HepG2 (cell line): ENCODE data around the gene PLAC9. TPM values are rescaled to one million over a fixed set of nuclear protein-coding genes. Genes with fewer than 3 reads are reported as not detected.

Source experiments
- ATAC-seq: fragments of 200-7000 bp; cut with Tn5 transposase; 3 replicates; pipeline ENCODE4 v1.9.1; 2020; ENCODE audit warnings: mild to moderate bottlenecking, moderate library complexity
- BruUV-seq: library from RNA; stranded (reverse); fragments of 400-500 nt; replicated peaks from 2 replicates; lab custom pipeline; 2021; lab: Mats Ljungman, UMichigan
- CTCF ChIA-PET: fragments of 300-600 bp; formaldehyde crosslinking; extraction: SDS; loops from one replicate; lab custom pipeline; 2021; ENCODE audit warnings: low total read pairs, inconsistent platforms, low intra/inter-chr PET ratio; lab: Yijun Ruan, JAX
- POLR2A ChIA-PET: fragments of 350-600 bp; sonication (Branson Sonifier 250); formaldehyde crosslinking; loops from one replicate; lab custom pipeline; 2020; ENCODE audit warnings: antibody characterized with exemption, inconsistent platforms; lab: Yijun Ruan, JAX
- DNase-seq: peaks from one replicate; pipeline ENCODE4 v3.0.0-alpha.2; 2015; ENCODE audit warnings: low spot score
- FAIRE-seq: peaks from 3 replicates; lab custom pipeline; 2011; peaks lifted over from hg19 to GRCh38; lab: Jason Lieb, UNC
- H2AFZ ChIP-seq: one replicate; pipeline ENCODE4 v1.6.1; 2011; ENCODE audit warnings: low read length, inconsistent platforms
- H3K27ac ChIP-seq: fragments of 300-600 bp; 3 replicates; pipeline ENCODE4 v1.8.0; 2011; ENCODE audit warnings: mixed run types, mild to moderate bottlenecking, mixed read lengths, low read length, inconsistent platforms; ENCODE audit not compliant: insufficient read depth; ENCODE audit errors: extremely low read length
- H3K27me3 ChIP-seq, 2 experiments: fragments of 200-600 bp in 1 of 2; 2 replicates in 1 of 2; 3 replicates in 1 of 2; pipeline versions ENCODE4 v1.6.0 to v1.8.0; 2011; ENCODE audit warnings: low read length in 2 of 2, mild to moderate bottlenecking in 2 of 2, moderate library complexity in 2 of 2, inconsistent platforms in 1 of 2; ENCODE audit not compliant: insufficient read depth in 2 of 2, control insufficient read depth in 1 of 2
- H3K36me3 ChIP-seq, 2 experiments: fragments of 200-600 bp in 1 of 2; replicated peaks in 1 of 2; 2 replicates in 1 of 2; 3 replicates in 1 of 2; pipeline versions ENCODE4 v1.5.1 to v1.8.0; 2011; ENCODE audit warnings: low read length in 2 of 2, inconsistent platforms in 1 of 2; ENCODE audit not compliant: insufficient read depth in 2 of 2, control insufficient read depth in 1 of 2
- H3K4me1 ChIP-seq: 2 replicates; pipeline ENCODE4 v1.5.1; 2012; ENCODE audit warnings: low read length, inconsistent platforms; ENCODE audit not compliant: insufficient read depth
- H3K4me2 ChIP-seq: 2 replicates; pipeline ENCODE4 v1.6.0; 2011; ENCODE audit warnings: low read depth, low read length, inconsistent platforms
- H3K4me3 ChIP-seq, 3 experiments: fragments of 200-600 bp in 1 of 3; sonication (generic), shearing (Covaris generic) in 1 of 3; replicated peaks in 1 of 3; 2 replicates each; pipeline ENCODE4 v1.5.1; 2011 to 2016; ENCODE audit warnings: low read length in 3 of 3, inconsistent platforms in 2 of 3, low read depth in 2 of 3, mild to moderate bottlenecking in 2 of 3, control low read depth in 1 of 3, mixed read lengths in 1 of 3; ENCODE audit not compliant: insufficient read depth in 1 of 3
- H3K79me2 ChIP-seq: one replicate; pipeline ENCODE4 v1.6.1; 2011; ENCODE audit warnings: low read length, inconsistent platforms; ENCODE audit not compliant: insufficient read depth
- H3K9ac ChIP-seq: 2 replicates; pipeline ENCODE4 v1.6.0; 2011; ENCODE audit warnings: mild to moderate bottlenecking, low read depth, low read length, inconsistent platforms; ENCODE audit not compliant: insufficient read depth
- H3K9me3 ChIP-seq: 2 replicates; pipeline ENCODE4 v1.5.1; 2012; ENCODE audit warnings: mild to moderate bottlenecking, low read length
- H4K20me1 ChIP-seq: 2 replicates; pipeline ENCODE4 v1.6.0; 2011; ENCODE audit warnings: inconsistent platforms, mild to moderate bottlenecking, low read length, moderate library complexity; ENCODE audit not compliant: insufficient read depth
- AGO1 ChIP-seq: fragments of 200-400 bp; formaldehyde crosslinking; IDR thresholded peaks from 2 replicates; pipeline ENCODE4 v1.6.1; 2017; ENCODE audit warnings: mild to moderate bottlenecking, low read depth, low read length, moderate library complexity; ENCODE audit not compliant: poor library complexity, severe bottlenecking
- MEF2D ChIP-seq: sonication (generic); formaldehyde crosslinking; IDR thresholded peaks from 2 replicates; pipeline ENCODE4 v1.5.1; 2020; ENCODE audit warnings: mild to moderate bottlenecking, missing genetic modification reagents
- MYNN ChIP-seq: sonication (generic); formaldehyde crosslinking; IDR thresholded peaks from 2 replicates; pipeline ENCODE4 v1.4.0; 2020; ENCODE audit warnings: mild to moderate bottlenecking, low read depth, missing genetic modification reagents
- RBM22 ChIP-seq: fragments of 200-400 bp; formaldehyde crosslinking; optimal IDR thresholded peaks from 2 replicates; pipeline ENCODE3; 2017; ENCODE audit warnings: mild to moderate bottlenecking, low read length, moderate library complexity
- ZBTB7A ChIP-seq: sonication (generic); formaldehyde crosslinking; IDR thresholded peaks from 2 replicates; pipeline ENCODE4 v1.8.0; 2022; ENCODE audit warnings: mild to moderate bottlenecking, missing genetic modification reagents
- ZNF652 ChIP-seq: IDR thresholded peaks from 2 replicates; pipeline ENCODE4 v1.6.1; 2016; ENCODE audit warnings: low read depth, borderline replicate concordance
- ZNF670 ChIP-seq: sonication (generic); formaldehyde crosslinking; IDR thresholded peaks from 2 replicates; pipeline ENCODE4 v1.8.0; 2022; ENCODE audit warnings: mild to moderate bottlenecking, missing genetic modification reagents, borderline replicate concordance
- WGBS: methylation state at CpG from one replicate; pipeline ENCODE4 v1.1.6; 2017; ENCODE audit warnings: low lambda C conversion rate; 5-methylcytosine and 5-hydroxymethylcytosine counted together
- in situ Hi-C: cut with HindIII; loops from 2 replicates; pipeline ENCODE4 v1.10.0; 2017; ENCODE audit warnings: low pct_unique_long_range_greater_than_20kb; ENCODE audit not compliant: extremely low pct_ligation_motif_present
- intact Hi-C: fragments of 100-400 bp; cut with micrococcal nuclease; formaldehyde crosslinking; loops from one replicate; pipeline ENCODE4 v1.10.0; 2022; ENCODE audit not compliant: unreplicated experiment
- polyA plus RNA-seq, 8 experiments: library from polyadenylated mRNA; depleted of rRNA in 3 of 8; stranded (reverse) in 7 of 8; unstranded in 1 of 8; fragments of >200 nt; fragmentation: Illumina TruSeq in 4 of 8; extraction: Trizol in 4 of 8; gene quantifications; 2 replicates each; pipeline versions ENCODE4 v1.2.1 to v1.2.3, GENCODE V29; 2011 to 2016; ENCODE audit warnings: low read depth in 4 of 8, missing spikeins in 1 of 8, mixed read lengths in 1 of 8; ENCODE audit not compliant: insufficient read depth in 1 of 8
- total RNA-seq, 5 experiments: library from RNA; depleted of rRNA; stranded (reverse); fragments of >200 nt; fragmentation: Illumina TruSeq; extraction: Trizol; gene quantifications; 2 replicates each; pipeline ENCODE4 v1.2.3, GENCODE V29; 2016; ENCODE audit warnings: low read depth in 1 of 5
- TF ChIP-seq, protein P1 (sequence below): sonication (generic); formaldehyde crosslinking; IDR thresholded peaks from 2 replicates; pipeline ENCODE4 v1.4.0; 2020; ENCODE audit warnings: low read depth, mild to moderate bottlenecking, missing genetic modification reagents
- TF ChIP-seq, protein P2 (sequence below): sonication (generic); formaldehyde crosslinking; IDR thresholded peaks from 2 replicates; pipeline ENCODE4 v1.5.0; 2020; ENCODE audit warnings: mild to moderate bottlenecking, missing genetic modification reagents, borderline replicate concordance

PLAC9 gene
- total and polyA plus RNA-seq, 2 of the 13 experiments (the other 11 are each of a cell fraction or from before 2014, with no cell fraction given), result not detected

DNA sequence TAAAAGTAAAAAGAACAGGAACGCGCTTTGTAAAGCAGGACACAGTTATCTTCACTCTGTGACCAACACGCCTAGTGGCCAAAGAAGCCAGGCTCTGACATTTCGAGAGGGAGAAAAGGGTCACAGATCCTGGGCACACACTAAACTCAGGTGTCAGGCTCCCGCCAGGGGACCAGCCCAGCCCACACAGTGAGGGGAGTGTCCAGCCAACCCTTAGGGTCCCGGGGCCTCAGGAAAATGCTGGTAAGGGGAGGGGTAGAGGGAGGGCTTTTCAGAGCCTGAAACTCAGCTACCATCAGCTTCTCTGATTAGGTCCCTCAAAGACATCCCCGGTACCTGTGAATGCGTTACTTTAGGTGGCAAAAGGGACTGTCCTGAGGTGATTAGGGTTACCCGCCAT lies 56.2 kb downstream of the PLAC9 start:
- no peak overlapping the region for H3K27ac ChIP-seq
- H4K20me1 ChIP-seq, result peaks cover 8% of the 10 kb centered on the region
- in situ Hi-C loops, result no loop called here
- H3K9me3 ChIP-seq, result no peaks in the 10 kb centered on the region
- TF ChIP-seq RBM22 (no peak), ZNF652 (no peak), ZNF670 (CRISPR knock-in tag) (no peak), AGO1 (no peak), MYNN (CRISPR knock-in tag) (no peak), MEF2D (CRISPR knock-in tag) (no peak), ZBTB7A (no peak)
- TF ChIP-seq, protein P1, sequence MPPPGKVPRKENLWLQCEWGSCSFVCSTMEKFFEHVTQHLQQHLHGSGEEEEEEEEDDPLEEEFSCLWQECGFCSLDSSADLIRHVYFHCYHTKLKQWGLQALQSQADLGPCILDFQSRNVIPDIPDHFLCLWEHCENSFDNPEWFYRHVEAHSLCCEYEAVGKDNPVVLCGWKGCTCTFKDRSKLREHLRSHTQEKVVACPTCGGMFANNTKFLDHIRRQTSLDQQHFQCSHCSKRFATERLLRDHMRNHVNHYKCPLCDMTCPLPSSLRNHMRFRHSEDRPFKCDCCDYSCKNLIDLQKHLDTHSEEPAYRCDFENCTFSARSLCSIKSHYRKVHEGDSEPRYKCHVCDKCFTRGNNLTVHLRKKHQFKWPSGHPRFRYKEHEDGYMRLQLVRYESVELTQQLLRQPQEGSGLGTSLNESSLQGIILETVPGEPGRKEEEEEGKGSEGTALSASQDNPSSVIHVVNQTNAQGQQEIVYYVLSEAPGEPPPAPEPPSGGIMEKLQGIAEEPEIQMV (CRISPR knock-in tag), result no peak
- TF ChIP-seq, protein P2, sequence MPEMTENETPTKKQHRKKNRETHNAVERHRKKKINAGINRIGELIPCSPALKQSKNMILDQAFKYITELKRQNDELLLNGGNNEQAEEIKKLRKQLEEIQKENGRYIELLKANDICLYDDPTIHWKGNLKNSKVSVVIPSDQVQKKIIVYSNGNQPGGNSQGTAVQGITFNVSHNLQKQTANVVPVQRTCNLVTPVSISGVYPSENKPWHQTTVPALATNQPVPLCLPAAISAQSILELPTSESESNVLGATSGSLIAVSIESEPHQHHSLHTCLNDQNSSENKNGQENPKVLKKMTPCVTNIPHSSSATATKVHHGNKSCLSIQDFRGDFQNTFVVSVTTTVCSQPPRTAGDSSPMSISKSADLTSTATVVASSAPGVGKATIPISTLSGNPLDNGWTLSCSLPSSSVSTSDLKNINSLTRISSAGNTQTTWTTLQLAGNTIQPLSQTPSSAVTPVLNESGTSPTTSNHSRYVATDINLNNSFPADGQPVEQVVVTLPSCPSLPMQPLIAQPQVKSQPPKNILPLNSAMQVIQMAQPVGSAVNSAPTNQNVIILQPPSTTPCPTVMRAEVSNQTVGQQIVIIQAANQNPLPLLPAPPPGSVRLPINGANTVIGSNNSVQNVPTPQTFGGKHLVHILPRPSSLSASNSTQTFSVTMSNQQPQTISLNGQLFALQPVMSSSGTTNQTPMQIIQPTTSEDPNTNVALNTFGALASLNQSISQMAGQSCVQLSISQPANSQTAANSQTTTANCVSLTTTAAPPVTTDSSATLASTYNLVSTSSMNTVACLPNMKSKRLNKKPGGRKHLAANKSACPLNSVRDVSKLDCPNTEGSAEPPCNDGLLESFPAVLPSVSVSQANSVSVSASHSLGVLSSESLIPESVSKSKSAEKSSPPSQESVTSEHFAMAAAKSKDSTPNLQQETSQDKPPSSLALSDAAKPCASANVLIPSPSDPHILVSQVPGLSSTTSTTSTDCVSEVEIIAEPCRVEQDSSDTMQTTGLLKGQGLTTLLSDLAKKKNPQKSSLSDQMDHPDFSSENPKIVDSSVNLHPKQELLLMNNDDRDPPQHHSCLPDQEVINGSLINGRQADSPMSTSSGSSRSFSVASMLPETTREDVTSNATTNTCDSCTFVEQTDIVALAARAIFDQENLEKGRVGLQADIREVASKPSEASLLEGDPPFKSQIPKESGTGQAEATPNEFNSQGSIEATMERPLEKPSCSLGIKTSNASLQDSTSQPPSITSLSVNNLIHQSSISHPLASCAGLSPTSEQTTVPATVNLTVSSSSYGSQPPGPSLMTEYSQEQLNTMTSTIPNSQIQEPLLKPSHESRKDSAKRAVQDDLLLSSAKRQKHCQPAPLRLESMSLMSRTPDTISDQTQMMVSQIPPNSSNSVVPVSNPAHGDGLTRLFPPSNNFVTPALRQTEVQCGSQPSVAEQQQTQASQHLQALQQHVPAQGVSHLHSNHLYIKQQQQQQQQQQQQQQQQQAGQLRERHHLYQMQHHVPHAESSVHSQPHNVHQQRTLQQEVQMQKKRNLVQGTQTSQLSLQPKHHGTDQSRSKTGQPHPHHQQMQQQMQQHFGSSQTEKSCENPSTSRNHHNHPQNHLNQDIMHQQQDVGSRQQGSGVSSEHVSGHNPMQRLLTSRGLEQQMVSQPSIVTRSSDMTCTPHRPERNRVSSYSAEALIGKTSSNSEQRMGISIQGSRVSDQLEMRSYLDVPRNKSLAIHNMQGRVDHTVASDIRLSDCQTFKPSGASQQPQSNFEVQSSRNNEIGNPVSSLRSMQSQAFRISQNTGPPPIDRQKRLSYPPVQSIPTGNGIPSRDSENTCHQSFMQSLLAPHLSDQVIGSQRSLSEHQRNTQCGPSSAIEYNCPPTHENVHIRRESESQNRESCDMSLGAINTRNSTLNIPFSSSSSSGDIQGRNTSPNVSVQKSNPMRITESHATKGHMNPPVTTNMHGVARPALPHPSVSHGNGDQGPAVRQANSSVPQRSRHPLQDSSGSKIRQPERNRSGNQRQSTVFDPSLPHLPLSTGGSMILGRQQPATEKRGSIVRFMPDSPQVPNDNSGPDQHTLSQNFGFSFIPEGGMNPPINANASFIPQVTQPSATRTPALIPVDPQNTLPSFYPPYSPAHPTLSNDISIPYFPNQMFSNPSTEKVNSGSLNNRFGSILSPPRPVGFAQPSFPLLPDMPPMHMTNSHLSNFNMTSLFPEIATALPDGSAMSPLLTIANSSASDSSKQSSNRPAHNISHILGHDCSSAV, result no peak
- 95% methylated on average over 9 of the region's 9 CpGs for WGBS
- intact Hi-C loops, result no loop called here
- no peak for ATAC-seq
- ChIA-PET CTCF (no interaction called here), POLR2A (no interaction called here)
- H3K4me3 ChIP-seq, result no peak overlapping the region
- no peak overlapping the region for H3K9ac ChIP-seq
- H2AFZ ChIP-seq, result no peak overlapping the region
- no peaks in the 10 kb centered on the region for H3K36me3 ChIP-seq
- no TSS peak for BruUV-seq
- FAIRE-seq, result no peak
- no peak for DNase-seq
- H3K4me2 ChIP-seq, result no peak overlapping the region
- H3K27me3 ChIP-seq, result no peaks in the 10 kb centered on the region
- H3K79me2 ChIP-seq, result peaks cover 38% of the 10 kb centered on the region
- peaks cover 20% of the 10 kb centered on the region; the same call in 1 of the 2 replicates for H3K4me1 ChIP-seq
